HG02973 (cell line): ENCODE data around the gene NPTXR.
A peak's percentile ranks its signal among the peaks of the same experiment; 100 is the strongest.

Experiments
- ATAC-seq: cut with Tn5 transposase; IDR thresholded peaks from one replicate; pipeline ENCODE4 v1.9.1; 2021; ENCODE audit warnings: moderate library complexity; ENCODE audit not compliant: unreplicated experiment

Gene NPTXR

GRCh38 chr22:38843657-38844314, at the start of gene NPTXR:
NPTXR (minus strand) TSS chr22:38844028.
- ATAC-seq, result no peak

GRCh38 chr22:38891256-38891655, 47.4 kb upstream of the NPTXR start:
- no peak for ATAC-seq

- no peak for ATAC-seq
Measured at GRCh38 chr22:38890377-38890776, 46.5 kb upstream of the NPTXR start.

DNA sequence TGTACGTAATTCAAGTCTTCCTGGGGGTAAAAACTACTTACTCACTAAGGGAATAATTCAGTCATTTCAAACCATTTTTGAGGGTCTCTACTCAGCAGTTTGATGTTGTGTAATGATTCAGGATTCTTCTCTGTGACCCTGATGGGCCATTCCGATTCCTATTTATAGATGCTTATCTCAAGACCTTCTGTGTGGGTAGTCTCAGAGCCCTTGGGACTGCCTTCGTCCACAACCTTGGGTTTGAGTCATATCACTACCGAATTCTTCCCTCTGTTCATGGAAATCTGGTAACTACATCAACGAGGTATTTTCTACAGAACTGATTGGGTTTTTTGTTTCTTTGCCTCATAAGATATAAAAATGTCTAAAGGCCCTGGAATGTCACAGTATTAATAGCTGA, 42.5 kb upstream of the NPTXR start:
- ATAC-seq, result no peak

DNA sequence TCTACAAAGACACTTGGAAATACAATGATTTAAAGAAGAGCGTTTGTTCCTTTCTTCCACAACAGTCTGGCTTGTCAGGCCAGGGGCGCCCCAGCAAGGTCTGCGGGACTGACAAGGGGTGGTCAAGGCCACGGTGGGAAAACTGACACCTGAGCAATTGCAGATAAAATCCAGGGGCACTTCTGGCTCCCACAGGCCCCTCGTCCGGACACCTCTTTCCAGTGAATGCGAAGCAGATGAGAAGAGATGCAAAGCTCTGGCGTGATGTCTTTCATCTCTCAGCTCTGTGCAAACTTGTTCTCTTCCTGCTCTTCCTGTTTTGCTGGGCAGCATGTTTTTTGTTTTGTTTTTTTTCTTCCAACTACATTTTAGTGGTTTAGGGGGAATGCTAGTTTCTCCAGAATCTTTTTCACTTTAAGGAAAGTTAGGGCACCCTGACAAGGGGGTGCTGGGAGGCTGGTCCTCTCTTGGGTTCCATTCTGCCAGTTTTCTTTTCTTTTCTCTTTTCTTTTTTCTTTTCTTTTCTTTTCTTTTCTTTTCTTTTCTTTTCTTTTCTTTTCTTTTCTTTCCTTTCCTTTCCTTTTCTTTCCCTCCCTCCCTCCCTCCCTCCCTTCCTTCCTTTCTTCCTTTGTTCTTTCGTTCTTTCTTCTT, 39.3 kb upstream of the NPTXR start:
- ATAC-seq, result no peak

- no peak for ATAC-seq
Measured at GRCh38 chr22:38881997-38882879, 38.4 kb upstream of the NPTXR start.

GRCh38 chr22:38881464-38881871, 37.6 kb upstream of the NPTXR start:
- no peak for ATAC-seq

DNA sequence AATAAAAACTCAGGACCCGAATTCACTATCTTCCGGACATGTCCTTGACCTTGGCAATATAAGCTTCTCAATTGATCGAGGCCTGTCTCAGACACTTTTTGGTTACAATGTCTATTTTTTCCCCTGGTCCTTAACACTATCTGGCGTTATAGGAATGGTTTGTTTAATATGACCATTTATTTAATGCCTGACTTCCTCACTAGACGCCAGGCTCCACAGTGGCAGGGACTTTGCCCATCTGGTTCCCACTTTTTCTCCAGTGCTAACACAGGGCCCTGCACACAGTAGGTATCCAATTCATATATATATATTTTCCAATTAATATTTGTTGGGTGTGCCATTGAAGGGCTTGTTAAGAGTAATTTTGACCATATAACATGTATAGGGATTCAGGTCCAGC, 36.1 kb upstream of the NPTXR start:
- ATAC-seq, result no peak

- ATAC-seq, result no peak
Measured at GRCh38 chr22:38879108-38879729, 35.4 kb upstream of the NPTXR start.

DNA sequence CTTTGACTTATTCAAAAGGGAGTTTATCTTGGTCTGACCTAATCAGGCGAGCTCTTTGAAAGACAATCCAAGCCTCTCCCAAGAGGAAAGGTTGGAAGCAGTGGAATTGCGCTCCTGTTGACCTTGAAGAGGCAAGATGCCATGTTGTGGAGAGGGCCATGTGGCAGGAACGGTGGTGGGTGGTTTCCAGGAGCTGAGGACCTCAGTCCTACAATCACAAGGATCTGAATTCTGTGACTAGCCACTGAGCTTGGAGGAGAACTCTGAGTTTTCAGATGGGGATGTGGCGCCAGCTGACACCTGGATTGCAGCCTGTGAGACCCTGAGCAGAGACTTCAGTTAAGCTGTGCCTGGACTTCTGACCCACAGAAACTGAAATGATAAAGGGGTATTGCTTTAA, 34.2 kb upstream of the NPTXR start:
- no peak for ATAC-seq

- ATAC-seq, result no peak
Measured at GRCh38 chr22:38874529-38875222, 30.8 kb upstream of the NPTXR start.

DNA sequence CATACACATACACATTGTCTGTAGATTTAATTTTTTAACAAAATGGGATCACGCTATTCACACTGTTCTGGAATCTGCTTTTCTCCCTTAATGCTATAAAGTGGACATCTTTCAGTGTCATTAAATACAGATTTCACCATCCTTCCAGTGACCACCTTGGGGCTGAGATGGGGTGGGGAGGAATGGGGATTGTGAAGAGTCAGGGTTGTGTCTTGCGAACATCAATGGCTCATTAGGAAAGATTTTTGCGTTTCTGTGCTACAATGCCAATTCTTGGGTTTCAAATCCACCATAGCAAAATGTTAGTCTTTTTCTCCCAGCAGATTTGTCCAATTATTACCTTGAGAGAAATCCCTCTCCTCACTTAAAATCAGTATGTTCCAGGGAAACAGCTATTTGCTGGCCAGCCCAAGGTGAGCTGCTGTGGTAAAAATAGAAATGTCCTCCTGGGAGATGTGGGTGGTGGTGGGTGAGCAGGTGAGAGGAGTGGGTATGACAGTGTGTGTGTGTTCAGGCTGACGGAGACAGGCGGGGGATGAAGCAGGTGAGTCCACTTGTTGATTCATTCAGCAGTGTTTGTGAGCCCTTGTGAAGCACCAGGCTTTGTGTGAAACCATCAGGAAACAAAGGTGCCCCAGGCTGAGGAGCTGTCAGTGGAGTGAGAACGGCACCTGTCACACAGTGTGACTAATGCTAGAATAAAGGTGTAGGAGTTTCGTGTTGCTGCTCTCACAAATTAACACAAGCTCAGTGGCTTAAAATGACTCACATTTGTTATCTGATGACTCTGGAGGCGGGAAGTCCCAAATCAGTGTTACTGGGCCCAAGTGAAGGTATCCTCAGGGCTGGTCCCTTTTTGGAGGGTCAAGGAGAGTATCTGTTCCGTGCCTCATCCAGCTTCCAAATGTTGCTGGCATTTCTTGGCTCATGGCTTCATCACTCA, 29.9 kb upstream of the NPTXR start:
- no peak for ATAC-seq

- ATAC-seq, result no peak
Measured at GRCh38 chr22:38872831-38873248, 29.0 kb upstream of the NPTXR start.

GRCh38 chr22:38872172-38872830, 28.5 kb upstream of the NPTXR start, which contains the start of gene CBX6:
CBX6 (minus strand) TSS chr22:38872216; CDS start chr22:38872190, 26 bp downstream.
- peak; percentile 44 for ATAC-seq

DNA sequence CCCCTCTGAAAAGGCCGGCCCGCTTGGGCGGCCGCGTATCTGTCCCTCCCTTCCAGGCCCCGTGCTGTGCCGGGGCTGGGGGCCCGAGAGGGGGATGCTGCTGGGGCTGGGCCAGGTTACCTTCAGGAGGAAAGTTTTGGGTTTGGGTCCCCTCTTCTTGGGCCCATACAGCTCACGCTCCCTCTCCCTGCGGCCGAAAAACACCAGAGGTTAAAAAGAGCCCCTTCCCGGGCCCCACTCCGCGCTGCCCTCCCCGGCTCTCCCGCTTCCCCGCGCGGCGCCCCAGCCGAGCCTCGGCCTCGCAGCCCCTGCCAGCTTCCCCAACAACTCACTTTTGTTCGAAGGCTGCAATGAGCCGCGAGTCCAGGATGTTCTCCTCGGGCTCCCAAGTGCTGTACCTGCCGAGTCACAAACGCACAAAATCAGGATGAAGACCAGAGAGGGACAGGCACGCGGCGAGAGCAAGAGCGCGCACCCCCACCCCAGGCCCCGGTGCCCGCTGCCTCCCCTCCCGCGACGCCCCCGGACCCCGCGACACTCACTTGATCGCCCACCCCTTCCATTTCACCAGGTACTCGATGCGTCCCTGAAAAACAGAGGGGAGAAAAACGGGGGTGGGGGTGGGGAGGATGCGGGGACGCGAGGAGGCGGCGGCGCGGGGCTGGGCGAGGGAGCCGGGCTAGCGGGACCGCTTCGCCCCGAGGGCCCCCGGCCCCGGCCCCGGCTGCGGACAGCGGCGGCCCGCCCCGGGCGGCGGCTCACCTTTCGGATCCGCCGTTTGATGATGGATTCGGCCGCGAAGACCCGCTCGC, 27.7 kb upstream of the NPTXR start:
- ATAC-seq, result peak; percentile 17

- no peak for ATAC-seq
Measured at GRCh38 chr22:38870791-38871359, 27.0 kb upstream of the NPTXR start.

DNA sequence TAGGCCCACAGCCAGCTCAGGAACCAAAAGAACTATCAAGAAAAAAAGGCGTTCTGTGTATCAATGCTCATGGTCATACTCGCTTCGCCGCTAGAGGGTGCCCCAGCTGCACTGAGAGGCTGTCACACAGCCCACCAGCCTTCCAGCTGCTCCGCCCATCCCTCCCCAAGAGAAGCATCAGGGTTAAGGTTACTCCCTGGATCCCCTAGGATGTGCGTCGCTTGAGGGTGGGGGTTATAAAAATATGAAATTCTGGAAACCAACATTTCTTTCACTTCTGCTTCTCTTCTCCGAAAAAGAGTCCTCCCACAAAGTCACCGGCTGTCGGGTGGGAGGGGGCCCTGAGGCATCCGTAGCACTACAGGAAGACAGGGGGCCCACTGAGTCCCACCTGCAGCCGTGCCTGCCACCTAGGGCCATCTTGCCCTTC, 26.5 kb upstream of the NPTXR start:
- ATAC-seq, result no peak

- ATAC-seq, result no peak
Measured at GRCh38 chr22:38869663-38870062, 25.8 kb upstream of the NPTXR start.
